WI38 (cell line): ENCODE measurements around the gene C4BPA.

Experiments used
- H3K4me3 ChIP-seq: 2 replicates; pipeline ENCODE4 v1.5.1; 2011; ENCODE audit warnings: low read depth, mild to moderate bottlenecking, control low read depth, low read length
- TF ChIP-seq, protein P1 (sequence below): IDR thresholded peaks from 2 replicates; pipeline ENCODE4 v1.5.1; 2012; ENCODE audit warnings: low read depth, mild to moderate bottlenecking, control low read depth, low read length

The C4BPA gene

DNA sequence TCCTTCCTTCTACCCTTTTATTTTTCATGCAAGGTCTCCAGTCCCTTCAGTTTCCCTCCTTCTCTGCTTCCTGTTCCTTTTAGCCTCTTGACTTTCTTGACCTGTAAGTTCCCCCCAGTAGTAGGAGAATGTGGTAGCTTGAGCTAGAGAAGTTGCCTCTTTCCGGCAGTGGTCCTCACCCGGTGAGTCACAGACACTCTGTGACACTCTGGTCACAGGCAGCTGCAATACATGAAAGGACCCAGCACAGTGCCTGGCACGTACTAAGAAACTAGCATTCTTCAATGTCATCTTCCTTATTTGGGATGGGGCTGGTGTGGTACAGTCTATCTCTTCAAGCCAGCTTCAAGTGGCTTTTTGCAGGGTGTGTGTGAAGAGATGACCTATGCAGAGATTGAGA is 35.0 kb upstream of the C4BPA start:
- TF ChIP-seq, protein P1, sequence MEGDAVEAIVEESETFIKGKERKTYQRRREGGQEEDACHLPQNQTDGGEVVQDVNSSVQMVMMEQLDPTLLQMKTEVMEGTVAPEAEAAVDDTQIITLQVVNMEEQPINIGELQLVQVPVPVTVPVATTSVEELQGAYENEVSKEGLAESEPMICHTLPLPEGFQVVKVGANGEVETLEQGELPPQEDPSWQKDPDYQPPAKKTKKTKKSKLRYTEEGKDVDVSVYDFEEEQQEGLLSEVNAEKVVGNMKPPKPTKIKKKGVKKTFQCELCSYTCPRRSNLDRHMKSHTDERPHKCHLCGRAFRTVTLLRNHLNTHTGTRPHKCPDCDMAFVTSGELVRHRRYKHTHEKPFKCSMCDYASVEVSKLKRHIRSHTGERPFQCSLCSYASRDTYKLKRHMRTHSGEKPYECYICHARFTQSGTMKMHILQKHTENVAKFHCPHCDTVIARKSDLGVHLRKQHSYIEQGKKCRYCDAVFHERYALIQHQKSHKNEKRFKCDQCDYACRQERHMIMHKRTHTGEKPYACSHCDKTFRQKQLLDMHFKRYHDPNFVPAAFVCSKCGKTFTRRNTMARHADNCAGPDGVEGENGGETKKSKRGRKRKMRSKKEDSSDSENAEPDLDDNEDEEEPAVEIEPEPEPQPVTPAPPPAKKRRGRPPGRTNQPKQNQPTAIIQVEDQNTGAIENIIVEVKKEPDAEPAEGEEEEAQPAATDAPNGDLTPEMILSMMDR: no peak
- no peak overlapping the region for H3K4me3 ChIP-seq

DNA sequence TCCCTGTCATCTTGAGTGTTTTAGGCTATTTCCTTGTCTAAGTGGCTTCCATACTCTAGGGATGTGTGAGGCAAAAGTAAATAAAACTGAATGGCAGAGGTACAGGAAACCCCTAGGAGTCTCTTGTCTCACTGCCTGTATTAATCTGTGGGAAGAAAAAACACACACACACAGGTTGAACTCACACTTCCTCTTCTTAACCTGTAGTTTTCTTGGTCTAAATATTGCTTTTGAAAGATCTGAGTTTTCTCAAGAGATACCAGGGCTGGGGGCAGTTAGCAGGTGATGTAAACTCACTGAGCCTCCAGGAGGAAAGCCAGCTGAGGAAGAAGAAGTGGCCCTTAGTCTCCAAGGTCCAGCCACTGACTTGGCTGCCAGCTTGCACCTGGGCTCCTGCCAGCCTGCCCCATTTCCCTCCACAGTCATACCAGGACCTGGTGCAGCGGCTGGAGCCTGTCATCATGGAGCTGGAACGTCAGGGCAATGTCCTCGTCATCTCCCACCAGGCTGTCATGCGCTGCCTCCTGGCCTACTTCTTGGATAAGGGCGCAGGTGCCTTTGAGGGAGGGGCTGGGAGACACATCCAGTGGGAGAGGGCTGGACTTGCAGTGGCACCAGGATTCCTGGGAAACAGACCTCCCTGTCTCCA is 34.1 kb upstream of the C4BPA start:
- TF ChIP-seq, protein P1: no peak
- H3K4me3 ChIP-seq: no peak overlapping the region

DNA sequence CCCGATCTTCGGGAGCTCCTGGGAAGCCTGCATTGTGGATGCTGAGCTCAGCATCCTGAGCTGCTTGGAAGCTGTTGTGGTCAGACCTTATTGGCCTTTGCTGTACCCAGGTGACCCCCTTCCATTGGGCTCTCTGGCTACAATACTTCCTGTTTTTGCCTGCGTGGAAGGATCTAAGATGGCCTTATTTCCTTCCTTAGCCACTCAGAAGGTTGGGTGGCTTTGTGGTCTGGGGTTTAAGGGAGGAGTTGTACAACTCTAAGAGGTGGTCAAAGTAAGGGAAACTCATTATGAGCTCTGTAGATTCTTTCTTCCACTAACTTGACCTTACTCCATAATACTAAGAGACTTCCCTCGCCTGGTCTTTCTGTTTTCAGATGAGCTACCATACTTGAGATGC is 33.2 kb upstream of the C4BPA start:
- TF ChIP-seq, protein P1: no peak
- no peak overlapping the region for H3K4me3 ChIP-seq

DNA sequence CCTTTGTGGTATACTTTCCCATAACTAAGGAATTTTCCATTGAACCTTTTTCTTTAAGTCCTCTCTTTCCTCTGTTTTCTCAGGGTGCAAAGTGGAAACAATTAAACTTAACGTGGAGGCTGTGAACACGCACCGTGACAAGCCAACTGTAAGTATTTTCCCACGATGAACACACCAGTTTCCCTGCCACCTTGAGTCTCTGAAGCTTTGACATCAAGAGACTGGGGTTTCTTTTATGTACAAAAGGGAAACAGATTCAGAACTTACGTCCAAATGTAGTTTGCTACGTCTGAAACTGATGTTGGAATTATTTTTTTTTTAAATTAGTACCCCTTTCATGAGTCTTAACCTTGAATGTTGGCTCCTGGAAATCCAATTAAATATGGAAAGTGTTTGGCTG is 32.6 kb upstream of the C4BPA start:
- TF ChIP-seq, protein P1: no peak
- H3K4me3 ChIP-seq: no peak overlapping the region

DNA sequence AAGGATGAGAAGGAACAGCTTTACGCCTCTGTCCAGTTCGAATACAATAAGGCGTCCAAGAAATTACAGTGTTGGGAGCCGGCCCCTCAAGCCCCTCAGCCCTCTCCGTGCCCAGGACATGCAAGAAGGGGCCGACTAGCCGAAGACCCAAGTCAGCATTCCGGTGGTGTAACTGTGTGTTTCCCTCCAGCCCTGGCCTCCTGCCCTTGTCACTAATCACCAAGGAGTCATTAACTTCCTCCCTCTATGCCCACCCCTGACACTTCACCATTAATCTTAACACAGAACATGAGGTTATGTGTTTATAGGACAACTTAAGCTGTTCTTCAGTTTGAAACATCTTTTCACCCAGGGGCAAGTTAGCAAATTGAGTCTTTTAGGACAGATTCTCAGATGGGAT is 31.8 kb upstream of the C4BPA start:
- TF ChIP-seq, protein P1: no peak
- H3K4me3 ChIP-seq: no peak overlapping the region

DNA sequence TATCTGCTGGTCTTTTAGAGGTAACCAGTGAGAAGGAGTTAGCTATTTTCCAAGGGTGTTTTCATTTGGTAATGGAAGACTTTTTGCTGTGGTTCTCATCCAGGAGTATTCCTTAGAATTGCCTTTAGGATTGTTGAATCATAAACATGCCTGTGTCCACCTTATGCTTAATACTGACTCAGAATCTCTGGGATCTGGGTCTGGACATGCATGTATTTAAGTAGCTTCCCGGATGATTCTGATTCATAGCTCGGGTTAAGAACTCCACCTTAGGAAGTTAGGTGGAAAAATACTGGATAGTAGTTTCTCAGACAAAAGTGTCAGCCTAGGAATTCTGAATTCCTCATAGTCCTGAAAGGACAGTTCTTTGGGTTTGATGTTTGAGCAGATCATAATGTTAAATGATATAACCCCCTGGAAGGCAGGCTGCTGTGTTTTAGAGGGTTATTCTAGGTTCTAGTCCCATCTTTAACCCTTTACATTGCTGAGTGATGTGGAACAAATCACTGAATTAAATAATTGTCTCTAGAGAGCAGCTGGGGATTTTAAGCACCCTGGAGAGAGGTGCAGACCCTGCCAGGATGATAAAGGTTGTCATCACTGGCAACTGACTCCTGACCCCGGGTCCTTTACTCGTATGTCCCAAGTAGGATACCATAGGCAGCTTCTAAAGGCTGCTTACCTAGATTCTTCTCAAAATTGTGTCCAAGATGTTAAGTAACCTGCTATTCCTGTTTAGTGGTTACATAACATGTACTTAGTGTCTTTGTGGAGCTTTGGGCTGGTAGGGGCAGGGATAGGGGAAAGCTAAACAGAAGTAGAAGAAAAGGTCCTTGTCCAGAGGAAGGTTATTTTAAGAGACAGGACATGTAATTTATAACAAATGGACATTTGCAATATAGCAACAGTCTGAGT is 29.9 kb upstream of the C4BPA start:
- TF ChIP-seq, protein P1: no peak
- H3K4me3 ChIP-seq: no peak overlapping the region
